NCI-H2196 treated with DMSO at 0.1 percent for 48 hours (cell line): ENCODE data around the gene TRIM36.

Source experiments
- DNase-seq: peaks from one replicate; lab custom pipeline; 2025; ENCODE audit not compliant: unreplicated experiment; lab: John Stamatoyannopoulos, UW

Gene TRIM36, protein sequence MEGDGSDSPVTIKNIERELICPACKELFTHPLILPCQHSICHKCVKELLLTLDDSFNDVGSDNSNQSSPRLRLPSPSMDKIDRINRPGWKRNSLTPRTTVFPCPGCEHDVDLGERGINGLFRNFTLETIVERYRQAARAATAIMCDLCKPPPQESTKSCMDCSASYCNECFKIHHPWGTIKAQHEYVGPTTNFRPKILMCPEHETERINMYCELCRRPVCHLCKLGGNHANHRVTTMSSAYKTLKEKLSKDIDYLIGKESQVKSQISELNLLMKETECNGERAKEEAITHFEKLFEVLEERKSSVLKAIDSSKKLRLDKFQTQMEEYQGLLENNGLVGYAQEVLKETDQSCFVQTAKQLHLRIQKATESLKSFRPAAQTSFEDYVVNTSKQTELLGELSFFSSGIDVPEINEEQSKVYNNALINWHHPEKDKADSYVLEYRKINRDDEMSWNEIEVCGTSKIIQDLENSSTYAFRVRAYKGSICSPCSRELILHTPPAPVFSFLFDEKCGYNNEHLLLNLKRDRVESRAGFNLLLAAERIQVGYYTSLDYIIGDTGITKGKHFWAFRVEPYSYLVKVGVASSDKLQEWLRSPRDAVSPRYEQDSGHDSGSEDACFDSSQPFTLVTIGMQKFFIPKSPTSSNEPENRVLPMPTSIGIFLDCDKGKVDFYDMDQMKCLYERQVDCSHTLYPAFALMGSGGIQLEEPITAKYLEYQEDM

DNA sequence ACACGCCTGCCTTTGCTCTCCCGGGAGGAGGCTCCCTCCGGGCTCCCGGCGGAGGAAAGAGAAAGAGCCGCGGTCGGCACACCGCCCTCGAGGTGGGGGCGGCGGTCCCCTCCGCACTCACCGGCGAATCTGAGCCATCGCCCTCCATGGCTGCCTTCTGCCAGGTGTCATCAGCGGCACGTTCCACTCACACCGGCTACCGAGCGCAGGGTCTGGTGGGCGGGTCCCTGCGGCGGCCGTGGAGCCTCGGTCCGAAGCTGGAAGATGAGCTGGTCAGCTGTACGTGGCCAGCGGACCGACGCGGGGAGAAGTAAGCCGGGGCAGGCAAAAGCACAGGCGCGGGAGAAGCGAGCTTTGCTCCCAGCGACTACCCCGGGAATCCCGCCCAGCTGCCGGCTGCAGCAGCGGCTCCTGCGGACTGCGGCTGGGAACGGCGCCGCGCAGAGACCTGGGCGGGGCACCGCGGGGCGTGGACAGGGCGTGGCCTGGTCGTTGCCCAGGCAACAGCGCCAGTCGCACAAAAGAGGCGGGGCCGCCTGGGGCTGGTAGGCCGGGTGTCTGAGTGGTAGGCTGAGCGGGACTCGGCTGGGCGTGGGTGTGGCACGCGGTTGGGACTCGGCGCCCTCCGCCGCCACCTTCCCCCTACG, at the start of gene TRIM36:
Gene TRIM36, minus strand, starts transcription at position 422 of the 647 bp plus-strand sequence. Its CDS starts 274 bp downstream, at position 148.
- DNase-seq = peak; percentile 90

DNA sequence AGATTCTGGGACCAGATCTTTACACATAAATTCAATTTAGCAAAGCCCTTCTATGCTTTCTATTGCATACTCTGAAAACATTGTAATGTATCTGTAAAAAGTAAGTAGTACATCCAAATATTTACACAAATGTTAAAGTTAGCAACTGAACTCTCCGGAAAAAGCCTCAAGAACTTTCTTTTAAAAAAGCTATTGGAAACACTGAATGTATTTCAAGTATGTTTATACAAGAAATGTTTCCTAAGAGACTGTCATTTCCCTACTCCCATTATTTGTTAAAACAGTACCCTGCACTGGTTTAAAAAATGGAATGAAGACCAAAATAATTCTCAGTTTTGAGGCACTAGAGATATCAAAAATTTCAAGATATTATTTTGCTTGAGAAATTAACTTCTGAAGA, 44.8 kb upstream of the TRIM36 start:
- no peak for DNase-seq

DNA sequence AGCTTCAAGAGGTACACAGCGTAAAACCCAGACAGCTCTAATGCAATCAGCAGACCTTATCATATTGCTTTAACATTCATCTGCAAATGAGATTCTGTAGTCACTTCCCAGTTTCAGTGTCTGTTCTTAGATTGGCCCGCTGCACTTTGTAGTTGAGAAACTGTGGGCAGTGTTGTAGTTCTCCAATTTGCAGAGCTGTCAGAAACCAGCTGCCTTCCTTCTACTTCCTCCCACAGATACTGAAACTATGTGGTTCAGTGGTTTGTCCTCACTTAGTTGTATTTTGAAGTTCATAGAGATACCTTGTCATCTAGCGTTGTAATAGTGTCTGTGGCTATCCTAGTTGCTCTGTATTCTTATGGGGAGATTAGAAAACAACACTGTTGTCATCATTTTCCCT, 39.6 kb upstream of the TRIM36 start:
- no peak for DNase-seq

DNA sequence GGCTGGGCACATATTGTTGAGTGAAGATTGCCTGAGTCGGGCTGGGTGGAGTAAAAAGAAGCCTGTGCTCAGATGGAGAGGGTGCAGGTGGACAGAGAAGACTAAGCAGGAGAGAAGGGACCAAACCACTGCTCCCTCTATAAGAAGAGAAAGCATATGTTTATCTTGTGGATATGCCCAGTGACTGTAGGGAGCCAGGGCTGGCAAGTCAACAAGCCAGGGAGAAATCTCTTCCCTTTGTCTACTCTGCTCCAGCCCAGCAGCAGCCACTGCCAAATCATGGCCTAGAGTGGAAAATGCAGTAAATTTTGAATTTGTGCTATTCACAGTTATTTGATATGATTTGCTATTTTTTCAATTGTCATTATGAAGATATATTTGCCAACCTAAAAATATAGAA, 33.2 kb upstream of the TRIM36 start:
- no peak for DNase-seq

DNA sequence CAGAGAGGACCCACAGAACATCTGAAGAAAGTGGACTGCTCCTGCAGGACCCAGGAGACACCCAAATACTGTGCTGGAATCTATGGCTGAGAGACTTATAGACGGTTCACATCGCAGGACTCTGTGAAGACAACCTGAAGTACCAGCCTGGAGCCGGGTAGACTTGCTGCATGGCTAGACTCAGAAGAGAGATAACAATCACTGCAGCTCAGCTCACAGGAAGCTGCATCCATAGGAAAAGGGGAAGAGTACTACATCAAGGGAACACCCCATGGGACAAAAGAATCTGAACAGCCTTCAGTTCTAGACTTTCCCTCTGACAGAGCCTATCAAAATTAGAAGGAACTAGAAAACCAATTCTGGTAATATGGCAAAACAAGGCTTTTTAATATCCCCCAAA, 26.5 kb upstream of the TRIM36 start:
- no peak for DNase-seq

DNA sequence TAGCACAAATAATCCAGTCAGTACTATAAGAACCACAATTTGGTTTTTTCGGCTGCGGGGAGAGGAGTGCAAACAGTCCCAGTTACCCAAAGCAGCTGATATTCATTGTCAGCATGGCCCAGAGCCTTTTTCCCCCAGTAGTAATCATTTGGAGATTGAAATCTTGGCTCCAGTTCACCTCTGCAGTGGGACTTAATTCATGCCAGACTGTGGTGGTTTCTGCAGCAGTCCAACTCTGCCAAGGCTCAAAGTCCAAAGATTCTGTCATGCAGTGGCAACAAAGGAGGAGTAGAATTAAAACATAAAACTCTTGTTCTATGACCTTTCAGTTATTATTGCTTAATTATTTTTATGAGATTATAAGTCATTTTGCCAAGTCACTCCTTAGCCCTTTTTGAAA, 25.0 kb upstream of the TRIM36 start:
- DNase-seq = no peak

GRCh38 chr5:115193295-115193694, 23.6 kb upstream of the TRIM36 start:
- DNase-seq = no peak

- no peak for DNase-seq
Measured at GRCh38 chr5:115192098-115192497, 22.4 kb upstream of the TRIM36 start.

DNA sequence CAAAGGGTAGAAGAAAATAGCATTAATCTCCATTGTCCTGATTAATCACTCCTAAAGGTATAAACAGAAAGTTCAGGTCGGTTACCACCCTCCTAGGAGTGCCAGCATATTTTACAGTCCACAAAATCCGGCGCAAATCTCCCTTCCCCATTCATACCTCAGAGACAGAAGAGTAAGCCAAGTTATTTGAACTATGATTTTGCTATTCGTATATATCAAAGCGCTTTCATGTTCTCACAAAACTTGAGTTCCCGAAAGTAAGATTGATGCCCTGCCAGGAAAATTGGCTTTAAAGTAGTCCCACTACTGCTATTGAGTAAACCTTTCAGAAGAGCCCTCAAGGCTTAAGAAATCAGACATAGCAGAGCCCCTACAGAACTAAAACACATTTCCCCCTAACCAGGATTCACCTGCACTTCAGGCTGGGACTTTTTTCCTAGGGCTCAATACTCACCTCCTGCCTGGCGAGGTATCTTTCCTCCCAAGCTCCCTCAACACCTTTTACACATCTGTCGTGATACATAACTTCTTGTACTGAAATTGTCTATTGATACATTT, 21.8 kb upstream of the TRIM36 start:
- no peak for DNase-seq

DNA sequence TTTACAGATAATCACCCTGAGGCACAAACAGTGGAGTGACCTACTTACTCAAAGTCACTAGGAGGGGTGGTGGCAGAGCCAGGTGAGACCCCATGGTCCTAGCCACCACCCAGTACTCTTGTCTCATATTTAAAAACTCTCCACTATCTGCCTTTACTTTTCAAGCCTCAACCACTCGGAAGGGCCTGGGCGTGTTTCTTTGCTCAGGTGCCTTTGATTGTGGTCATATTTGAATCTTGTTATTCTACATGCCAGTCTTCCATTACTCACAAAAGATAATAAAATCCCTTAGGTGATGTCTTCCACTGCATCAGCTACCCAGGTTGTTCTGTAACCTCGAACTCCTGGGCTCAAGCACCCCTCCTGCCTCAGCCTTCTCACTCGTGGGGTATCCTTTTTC, 20.7 kb upstream of the TRIM36 start:
- no peak for DNase-seq

DNA sequence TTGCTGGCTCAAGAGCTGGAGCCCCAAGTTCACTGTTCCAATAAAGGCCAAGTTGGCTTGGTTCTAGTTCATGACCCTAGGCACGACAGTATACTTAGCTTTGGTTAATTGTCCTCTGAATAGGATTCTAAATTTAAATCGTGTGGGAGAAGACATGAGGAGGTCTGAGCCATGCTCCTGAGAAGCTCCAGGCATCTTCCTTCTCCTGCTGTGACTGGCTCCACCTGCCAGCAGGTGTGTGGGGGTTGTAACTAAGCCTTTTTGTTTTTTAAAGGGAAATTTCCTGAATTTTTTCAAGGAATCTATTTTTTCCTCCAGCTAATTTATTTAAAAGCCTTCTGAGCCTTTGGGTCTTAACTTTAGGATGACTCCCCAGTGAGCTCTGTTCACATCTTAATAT, 20.2 kb upstream of the TRIM36 start:
- DNase-seq = no peak

- DNase-seq = no peak
Measured at GRCh38 chr5:115186794-115187193, 17.1 kb upstream of the TRIM36 start.

DNA sequence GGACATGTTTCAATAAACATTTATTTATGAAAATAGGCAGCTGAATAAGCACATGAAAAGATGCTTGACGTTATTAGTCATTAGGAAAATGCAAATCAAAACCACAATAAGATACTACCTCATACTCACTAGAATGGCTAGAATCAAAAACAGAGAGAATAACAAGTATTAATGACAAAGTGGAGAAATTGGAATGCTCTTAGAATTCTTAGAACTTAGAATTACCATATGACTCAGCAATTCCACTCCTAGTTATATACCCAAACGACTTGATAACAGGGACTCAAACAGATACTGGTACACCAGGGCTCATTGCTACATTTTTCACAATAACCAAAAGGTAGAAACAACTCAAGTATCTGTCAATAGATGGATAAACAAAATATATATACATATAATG, 15.1 kb upstream of the TRIM36 start:
- DNase-seq = no peak

DNA sequence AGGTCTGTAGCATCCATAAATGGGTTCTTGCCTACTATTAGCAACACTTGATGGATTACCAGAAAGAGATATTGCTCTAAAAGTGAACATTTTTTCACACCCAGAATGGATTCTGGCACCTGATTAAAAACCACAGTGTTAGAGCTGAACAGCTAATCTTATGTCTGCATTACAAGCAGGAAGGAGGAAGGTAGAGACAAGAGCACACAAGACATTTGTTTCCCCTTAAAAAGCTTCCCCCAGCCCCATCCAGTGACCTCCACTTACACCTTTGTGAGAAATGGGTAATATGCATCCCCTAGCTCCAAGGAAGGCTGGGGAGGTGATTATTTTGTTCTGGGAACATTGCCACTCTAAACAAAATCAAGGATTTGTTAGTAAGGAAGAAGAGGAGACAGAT, 12.0 kb upstream of the TRIM36 start:
- no peak for DNase-seq

- no peak for DNase-seq
Measured at GRCh38 chr5:115180165-115180709, 10.5 kb upstream of the TRIM36 start.

- no peak for DNase-seq
Measured at GRCh38 chr5:115179394-115180164, 9.9 kb upstream of the TRIM36 start.

DNA sequence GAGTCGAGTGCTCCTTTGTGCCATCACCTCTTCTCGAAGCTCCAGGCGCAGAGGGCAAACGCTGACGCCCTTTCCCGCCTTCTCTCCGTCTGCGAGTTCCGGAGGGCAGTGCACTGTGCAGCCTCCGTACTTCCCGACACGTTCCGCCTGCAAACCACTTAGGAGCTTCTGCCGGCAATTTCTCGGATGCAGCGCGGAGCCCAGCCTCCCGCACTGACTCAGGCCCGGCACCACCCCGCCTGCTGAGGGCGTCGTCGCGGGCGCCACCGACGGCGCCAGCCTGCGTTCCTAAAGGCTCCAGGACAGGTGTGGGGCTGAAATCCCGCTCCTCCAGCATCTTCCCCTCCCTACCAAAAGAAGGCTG, 9.3 kb upstream of the TRIM36 start:
- no peak for DNase-seq

GRCh38 chr5:115170929-115171510, 1.3 kb upstream of the TRIM36 start:
- no peak for DNase-seq

DNA sequence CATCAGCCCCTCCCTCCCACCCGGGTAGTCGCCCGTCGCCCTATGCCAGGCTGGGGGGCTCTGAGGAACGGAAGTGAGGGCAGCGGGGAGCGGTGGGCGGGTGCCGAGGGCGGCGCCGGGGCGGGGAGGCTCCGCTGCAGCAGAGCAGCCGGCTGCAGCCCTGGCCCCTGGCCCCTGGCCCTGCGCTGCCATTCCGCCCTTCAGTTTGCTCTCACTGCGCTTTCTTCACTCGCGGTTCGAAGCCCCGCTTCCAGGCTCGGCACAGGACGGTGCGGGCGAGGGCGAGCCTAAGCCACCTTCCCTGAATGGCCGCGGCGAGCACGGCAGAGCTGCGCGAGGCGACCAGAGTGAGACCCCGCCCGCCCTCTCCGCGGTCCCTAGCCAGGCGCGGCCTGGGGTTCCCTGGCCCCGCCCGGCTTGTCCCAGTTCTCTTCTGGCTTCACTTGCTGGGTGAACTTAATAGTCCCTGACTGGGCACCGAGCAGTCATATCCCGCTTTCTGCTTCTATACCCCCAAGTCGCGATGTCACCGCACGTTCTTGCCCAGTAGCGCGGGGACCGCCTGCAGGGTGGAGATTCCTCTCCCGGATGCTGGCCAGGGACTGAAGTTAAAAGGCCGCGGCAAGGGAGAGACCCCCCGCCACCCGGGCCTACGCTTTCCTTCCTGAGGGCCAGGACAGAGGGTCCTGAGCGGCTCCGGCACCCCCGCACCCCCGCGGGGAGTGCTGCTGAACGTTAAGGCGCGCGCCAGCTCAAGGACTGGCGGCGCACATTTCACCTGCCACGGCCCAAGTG, 623 bp upstream of the TRIM36 start:
- no peak for DNase-seq
